ENCODE measurements around the gene TNFRSF18.
A peak's percentile ranks its signal among the peaks of the same experiment; 100 is the strongest.
"Not testable (repeated sequence)": the region's sequence is repeated elsewhere in the genome, so short reads cannot be mapped to it uniquely, and the experiment has no call there.

The TNFRSF18 gene

GRCh38 chr1:1206376-1206965, at the start of gene TNFRSF18:
TSS of gene TNFRSF18 (minus strand) at chr1:1206592. CDS start at chr1:1206571, 21 bp downstream.
- DNase-seq, result peak; percentile 56 to 60

GRCh38 chr1:1255611-1256010, 49.2 kb upstream of the TNFRSF18 start:
- DNase-seq, result no peak

GRCh38 chr1:1255078-1255477, 48.7 kb upstream of the TNFRSF18 start:
- no peak for DNase-seq

GRCh38 chr1:1254667-1254998, 48.2 kb upstream of the TNFRSF18 start:
- DNase-seq, result no peak

- no peak for DNase-seq
These were observed 47.7 kb upstream of the TNFRSF18 start for GRCh38 chr1:1253972-1254666.

- no peak for DNase-seq
These were observed 46.9 kb upstream of the TNFRSF18 start for GRCh38 chr1:1253314-1253713.

- DNase-seq, result peak; percentile 55 to 77
These were observed 44.4 kb upstream of the TNFRSF18 start for GRCh38 chr1:1250786-1251284.

GRCh38 chr1:1248009-1248913, 41.9 kb upstream of the TNFRSF18 start:
- DNase-seq, result not testable (repeated sequence)

- DNase-seq, result no peak
These were observed 41.0 kb upstream of the TNFRSF18 start for GRCh38 chr1:1247341-1247913.

- no peak for DNase-seq
These were observed 40.4 kb upstream of the TNFRSF18 start, which contains the start of gene C1QTNF12 for GRCh38 chr1:1246577-1247340. TSS of gene C1QTNF12 (minus strand) at chr1:1246722. CDS start at chr1:1246690, 32 bp downstream.

GRCh38 chr1:1245817-1246576, 39.6 kb upstream of the TNFRSF18 start:
- DNase-seq, result no peak

- DNase-seq, result no peak
These were observed 38.9 kb upstream of the TNFRSF18 start for GRCh38 chr1:1245178-1245816.

GRCh38 chr1:1244192-1244811, 37.9 kb upstream of the TNFRSF18 start:
- no peak for DNase-seq

- DNase-seq, result no peak
These were observed 37.4 kb upstream of the TNFRSF18 start for GRCh38 chr1:1243807-1244191.

GRCh38 chr1:1243266-1243660, 36.9 kb upstream of the TNFRSF18 start:
- DNase-seq, result no peak

- DNase-seq, result no peak
These were observed 36.3 kb upstream of the TNFRSF18 start for GRCh38 chr1:1242461-1243265.

- no peak for DNase-seq
These were observed 35.3 kb upstream of the TNFRSF18 start for GRCh38 chr1:1241588-1242219.

GRCh38 chr1:1240822-1241587, 34.6 kb upstream of the TNFRSF18 start:
- no peak for DNase-seq
